ENCODE data around the gene MICAL2.

MICAL2 gene

GRCh38 chr11:12271241-12271640, 160.9 kb downstream of the MICAL2 start:
- no peak for DNase-seq (ENCODE audit: low read depth, low spot score)

- no peak for DNase-seq (ENCODE audit: low read depth, low spot score)
Measured at GRCh38 chr11:12271826-12272366, 161.5 kb downstream of the MICAL2 start.

- DNase-seq (ENCODE audit: low read depth, low spot score): no peak
Measured at GRCh38 chr11:12272821-12273617, 162.6 kb downstream of the MICAL2 start.

- no peak for DNase-seq (ENCODE audit: low read depth, low spot score)
Measured at GRCh38 chr11:12273618-12273995, 163.2 kb downstream of the MICAL2 start.

- no peak for DNase-seq (ENCODE audit: low read depth, low spot score)
Measured at GRCh38 chr11:12274056-12274455, 163.7 kb downstream of the MICAL2 start.

GRCh38 chr11:12274558-12275197, 164.3 kb downstream of the MICAL2 start:
- DNase-seq (ENCODE audit: low read depth, low spot score): no peak

- no peak for DNase-seq (ENCODE audit: low read depth, low spot score)
Measured at GRCh38 chr11:12275818-12276217, 165.4 kb downstream of the MICAL2 start.

- no peak for DNase-seq (ENCODE audit: low read depth, low spot score)
Measured at GRCh38 chr11:12276356-12276755, 166.0 kb downstream of the MICAL2 start.

GRCh38 chr11:12276831-12277475, 166.6 kb downstream of the MICAL2 start:
- no peak for DNase-seq (ENCODE audit: low read depth, low spot score)

GRCh38 chr11:12278766-12279671, 168.6 kb downstream of the MICAL2 start:
- no peak for DNase-seq (ENCODE audit: low read depth, low spot score)

- DNase-seq (ENCODE audit: low read depth, low spot score): no peak
Measured at GRCh38 chr11:12279672-12280108, 169.3 kb downstream of the MICAL2 start.

- DNase-seq (ENCODE audit: low read depth, low spot score): no peak
Measured at GRCh38 chr11:12280199-12280837, 169.9 kb downstream of the MICAL2 start.

GRCh38 chr11:12280838-12281565, 170.6 kb downstream of the MICAL2 start:
- DNase-seq (ENCODE audit: low read depth, low spot score): no peak

GRCh38 chr11:12281571-12282478, 171.4 kb downstream of the MICAL2 start:
- DNase-seq (ENCODE audit: low read depth, low spot score): peak; percentile 54

- no peak for DNase-seq (ENCODE audit: low read depth, low spot score)
Measured at GRCh38 chr11:12282676-12283075, 172.3 kb downstream of the MICAL2 start.

- DNase-seq (ENCODE audit: low read depth, low spot score): no peak
Measured at GRCh38 chr11:12284316-12285050, 174.1 kb downstream of the MICAL2 start.

GRCh38 chr11:12285106-12285505, 174.7 kb downstream of the MICAL2 start:
- DNase-seq (ENCODE audit: low read depth, low spot score): no peak

GRCh38 chr11:12285811-12286222, 175.4 kb downstream of the MICAL2 start:
- DNase-seq (ENCODE audit: low read depth, low spot score): no peak

Measured in activated naive CD8-positive, alpha-beta T cell treated with anti-CD3 and anti-CD28 coated beads, Interleukin-2, amount 50 U/mL, for 16 hours (primary cell).